Neural progenitor cell (in vitro differentiated cells): ENCODE data around the gene ZC3H12A. TPM values are rescaled to one million over a fixed set of nuclear protein-coding genes. Genes with fewer than 3 reads are reported as not detected.

Source experiments
- DNase-seq: peaks from one replicate; pipeline ENCODE4 v3.0.0-alpha.2; 2016; ENCODE audit warnings: low spot score
- H2AFZ ChIP-seq: fragments of 200-600 bp; sonication (generic); replicated peaks from 2 replicates; pipeline ENCODE4 v1.6.1; 2016; ENCODE audit warnings: antibody characterized with exemption
- H3F3A ChIP-seq: fragments of 200-600 bp; sonication (generic); 2 replicates; pipeline ENCODE4 v1.6.1; 2016; ENCODE audit warnings: antibody characterized with exemption, low read depth
- H3K27ac ChIP-seq: fragments of 200-600 bp; sonication (generic); 2 replicates; pipeline ENCODE4 v1.5.1; 2016; ENCODE audit warnings: mild to moderate bottlenecking
- H3K27me3 ChIP-seq: fragments of 200-600 bp; sonication (generic); 2 replicates; pipeline ENCODE4 v1.6.1; 2016; ENCODE audit warnings: mild to moderate bottlenecking, moderate library complexity
- H3K36me3 ChIP-seq: fragments of 200-600 bp; sonication (generic); 2 replicates; pipeline ENCODE4 v1.5.1; 2016
- H3K4me1 ChIP-seq: fragments of 200-600 bp; sonication (generic); 2 replicates; pipeline ENCODE4 v1.6.1; 2016; ENCODE audit warnings: mixed run types
- H3K4me2 ChIP-seq: fragments of 200-600 bp; sonication (generic); 2 replicates; pipeline ENCODE4 v1.6.1; 2016
- H3K4me3 ChIP-seq: fragments of 200-600 bp; sonication (generic); 2 replicates; pipeline ENCODE4 v1.5.1; 2016
- H3K79me2 ChIP-seq: fragments of 200-600 bp; sonication (generic); 2 replicates; pipeline ENCODE4 v1.6.1; 2016; ENCODE audit warnings: low read depth
- H3K9ac ChIP-seq: fragments of 200-600 bp; sonication (generic); 2 replicates; pipeline ENCODE4 v1.6.1; 2016
- H3K9me3 ChIP-seq: fragments of 200-600 bp; sonication (generic); 2 replicates; pipeline ENCODE4 v1.5.1; 2016; ENCODE audit warnings: low read depth
- H4K20me1 ChIP-seq: fragments of 200-600 bp; sonication (generic); 2 replicates; pipeline ENCODE4 v1.6.1; 2016; ENCODE audit warnings: low read depth
- H3K27ac Mint-ChIP-seq: 3 replicates; pipeline ENCODE4 v1.8.0; 2021; ENCODE audit warnings: mixed read lengths
- H3K27me3 Mint-ChIP-seq: 2 replicates; pipeline ENCODE4 v1.8.0; 2022; ENCODE audit warnings: low read depth, mild to moderate bottlenecking, inconsistent platforms, moderate library complexity, mixed read lengths; ENCODE audit not compliant: insufficient read depth
- H3K36me3 Mint-ChIP-seq: 3 replicates; pipeline ENCODE4 v1.8.0; 2021; ENCODE audit warnings: mixed read lengths
- H3K4me1 Mint-ChIP-seq: 3 replicates; pipeline ENCODE4 v1.8.0; 2021; ENCODE audit warnings: mixed read lengths
- H3K4me3 Mint-ChIP-seq: 3 replicates; pipeline ENCODE4 v1.8.0; 2021; ENCODE audit warnings: mild to moderate bottlenecking, moderate library complexity, mixed read lengths
- H3K9me3 Mint-ChIP-seq: 3 replicates; pipeline ENCODE4 v1.8.0; 2020; ENCODE audit warnings: mixed read lengths
- CTCF ChIP-seq: fragments of 200-600 bp; sonication (generic); IDR thresholded peaks from 2 replicates; pipeline ENCODE4 v1.5.1; 2017; ENCODE audit warnings: antibody characterized with exemption, mild to moderate bottlenecking
- EZH2 ChIP-seq: fragments of 200-600 bp; sonication (generic); IDR thresholded peaks from 2 replicates; pipeline ENCODE4 v1.6.1; 2017; ENCODE audit warnings: antibody characterized with exemption, mild to moderate bottlenecking, moderate library complexity
- EZH2phosphoT487 ChIP-seq: fragments of 200-600 bp; sonication (generic); IDR thresholded peaks from 2 replicates; pipeline ENCODE4 v1.6.1; 2017; ENCODE audit warnings: antibody characterized with exemption
- total RNA-seq: library from RNA; depleted of rRNA; stranded (reverse); fragments of >200 nt; gene quantifications from 2 replicates; pipeline ENCODE4 v1.2.3, GENCODE V29; 2015; ENCODE audit warnings: low replicate concordance

The ZC3H12A gene
- total RNA-seq, 1 donor from 2014 or later: 1.2 TPM

DNA sequence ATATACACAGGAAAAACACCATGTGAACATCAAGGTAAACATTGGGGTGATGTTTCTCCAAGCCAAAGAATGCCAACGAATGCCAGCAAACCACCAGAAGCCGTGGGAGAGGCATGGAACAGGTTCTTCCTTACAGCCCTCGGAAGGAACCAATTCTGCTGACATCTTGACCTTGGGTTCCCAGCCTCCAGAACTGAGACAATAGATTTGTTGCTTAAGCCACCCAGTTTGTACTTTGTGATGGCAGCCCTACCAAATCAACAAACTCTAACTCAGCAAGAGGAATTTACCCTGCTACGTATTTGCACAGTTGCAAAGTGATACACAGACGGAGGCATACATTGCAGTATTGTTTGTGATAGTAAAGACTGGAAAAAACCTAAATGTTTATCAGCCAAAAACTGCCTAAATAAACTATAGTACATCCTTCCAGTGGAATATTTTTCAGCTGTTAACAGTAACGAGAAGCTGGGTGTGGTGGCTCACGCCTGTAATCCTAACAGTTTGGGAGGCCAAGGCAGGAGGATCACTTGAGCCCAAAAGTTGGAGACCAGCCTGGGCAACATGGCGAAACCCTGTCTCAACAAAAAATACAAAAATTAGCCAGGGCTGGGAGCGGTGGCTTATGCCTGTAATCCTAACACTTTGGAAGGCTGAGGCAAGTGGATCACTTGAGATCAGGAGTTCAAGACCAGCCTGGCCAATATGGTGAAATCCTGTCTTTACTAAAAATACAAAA is 12.5 kb upstream of the ZC3H12A start:
- no peaks in the 10 kb centered on the region for H3K4me1 Mint-ChIP-seq
- no peak overlapping the region for H3K9ac ChIP-seq
- TF ChIP-seq CTCF: no peak
- H3F3A ChIP-seq: no peaks in the 10 kb centered on the region
- no peak overlapping the region for H2AFZ ChIP-seq
- H3K9me3 ChIP-seq: no peaks in the 10 kb centered on the region
- H3K4me1 ChIP-seq: no peaks in the 10 kb centered on the region
- H3K36me3 ChIP-seq: no peaks in the 10 kb centered on the region
- no peaks in the 10 kb centered on the region for H3K9me3 Mint-ChIP-seq
- H3K4me3 ChIP-seq: no peak overlapping the region
- no peak overlapping the region for H3K27ac ChIP-seq
- no peak for DNase-seq
- no peaks in the 10 kb centered on the region for H3K79me2 ChIP-seq
- no peak overlapping the region for H3K4me3 Mint-ChIP-seq
- no peaks in the 10 kb centered on the region for H4K20me1 ChIP-seq
- no peaks in the 10 kb centered on the region for H3K36me3 Mint-ChIP-seq
- H3K27me3 Mint-ChIP-seq: peaks cover 8% of the 10 kb centered on the region
- H3K27ac Mint-ChIP-seq: no peak overlapping the region
- no peak overlapping the region for H3K4me2 ChIP-seq
- no peaks in the 10 kb centered on the region for H3K27me3 ChIP-seq

DNA sequence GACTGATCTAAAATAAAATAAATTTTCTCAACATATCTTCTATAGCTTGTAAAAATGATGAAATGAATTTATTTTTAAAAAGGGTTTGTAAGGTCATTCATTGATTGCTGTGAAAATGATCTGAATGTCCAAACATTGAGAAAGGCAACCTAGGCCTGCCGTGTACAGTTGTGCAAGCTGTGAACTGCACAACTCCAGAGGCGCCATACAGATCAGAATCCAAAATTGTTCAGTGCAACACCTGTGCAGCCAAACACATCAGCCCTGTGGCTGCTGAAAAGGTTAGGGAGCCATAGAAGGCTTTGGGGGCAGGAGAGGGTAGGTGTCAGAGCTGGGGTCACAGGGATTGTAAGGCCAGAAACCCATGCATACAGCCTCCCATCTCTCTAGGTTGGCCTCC is 9.9 kb upstream of the ZC3H12A start:
- Mint-ChIP-seq H3K4me3 (no peak overlapping the region), H3K27me3 (peaks cover 4% of the 10 kb centered on the region), H3K4me1 (no peaks in the 10 kb centered on the region), H3K36me3 (no peaks in the 10 kb centered on the region), H3K9me3 (no peaks in the 10 kb centered on the region), H3K27ac (no peak overlapping the region)
- Histone ChIP-seq H3K9ac (no peak overlapping the region), H3K36me3 (no peaks in the 10 kb centered on the region), H3K79me2 (no peaks in the 10 kb centered on the region), H3K9me3 (no peaks in the 10 kb centered on the region), H3K4me3 (no peak overlapping the region), H3K4me1 (no peaks in the 10 kb centered on the region), H3F3A (no peaks in the 10 kb centered on the region), H3K27ac (no peak overlapping the region), H2AFZ (no peak overlapping the region), H3K27me3 (no peaks in the 10 kb centered on the region), H4K20me1 (no peaks in the 10 kb centered on the region), H3K4me2 (no peak overlapping the region)
- no peak for TF ChIP-seq EZH2phosphoT487
- TF ChIP-seq CTCF: no peak
- TF ChIP-seq EZH2: no peak
- no peak for DNase-seq

DNA sequence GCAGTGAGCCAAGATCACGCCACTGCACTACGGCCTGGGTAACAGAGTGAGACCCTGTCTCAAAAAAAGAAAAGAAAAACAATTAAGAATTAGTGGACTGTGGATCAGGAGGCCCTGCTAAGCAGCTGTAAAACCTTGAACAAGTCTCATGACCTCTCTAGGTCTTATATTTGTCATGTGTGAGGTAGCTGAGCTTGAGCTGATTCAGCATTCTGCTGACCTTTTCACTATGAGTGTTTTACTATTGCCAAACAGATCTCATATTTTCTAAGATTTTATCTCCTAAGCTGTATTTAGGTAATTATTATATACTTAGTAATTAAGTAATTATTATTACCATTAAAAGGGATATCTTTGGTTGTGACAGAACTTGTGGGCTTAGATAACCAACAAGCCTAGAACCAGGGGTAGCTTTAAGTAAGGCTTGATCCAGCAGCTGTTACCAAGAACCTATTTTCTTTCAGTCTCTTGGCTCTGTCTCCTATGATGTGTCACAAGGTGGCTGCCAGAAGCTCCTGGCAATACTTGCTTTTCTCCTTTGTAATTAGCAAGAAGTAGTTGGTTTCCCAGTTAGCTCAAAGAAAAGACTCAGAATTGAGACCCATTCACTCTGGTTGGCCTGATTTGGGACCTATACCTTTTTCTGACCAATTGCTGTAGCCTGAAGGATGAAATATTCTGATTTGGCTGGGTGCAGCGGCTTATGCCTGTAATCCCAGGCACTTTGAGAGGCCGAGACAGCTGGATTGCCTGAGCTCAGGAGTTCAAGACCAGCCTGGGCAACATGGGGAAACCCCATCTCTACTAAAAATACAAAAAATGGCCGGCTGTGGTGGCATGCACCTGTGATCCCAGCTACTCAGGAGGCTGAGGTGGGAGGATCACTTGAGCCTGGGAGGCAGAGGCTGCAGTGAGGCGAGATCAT is 8.5 kb upstream of the ZC3H12A start:
- Histone ChIP-seq H2AFZ (no peak overlapping the region), H3K9ac (no peak overlapping the region), H3K27me3 (no peaks in the 10 kb centered on the region), H3F3A (no peaks in the 10 kb centered on the region), H3K4me2 (no peak overlapping the region), H3K27ac (no peak overlapping the region), H3K79me2 (no peaks in the 10 kb centered on the region), H3K4me1 (no peaks in the 10 kb centered on the region), H4K20me1 (no peaks in the 10 kb centered on the region), H3K9me3 (no peaks in the 10 kb centered on the region), H3K36me3 (no peaks in the 10 kb centered on the region), H3K4me3 (no peak overlapping the region)
- H3K36me3 Mint-ChIP-seq: no peaks in the 10 kb centered on the region
- no peak overlapping the region for H3K27ac Mint-ChIP-seq
- DNase-seq: no peak
- TF ChIP-seq CTCF: no peak
- H3K9me3 Mint-ChIP-seq: no peaks in the 10 kb centered on the region
- H3K27me3 Mint-ChIP-seq: peaks cover 8% of the 10 kb centered on the region
- H3K4me3 Mint-ChIP-seq: no peak overlapping the region
- peaks cover 4% of the 10 kb centered on the region for H3K4me1 Mint-ChIP-seq
